Nucleus accumbens (tissue), 56 donors: ENCODE data around the gene LONP2.

Source experiments
- DNase-seq, 56 donors: peaks; one replicate each; lab custom pipeline; 2025; lab: John Stamatoyannopoulos, UW

LONP2 gene

GRCh38 chr16:48244080-48244862 is at the start of gene LONP2:
Gene LONP2 (plus strand): TSS chr16:48244300. CDS start chr16:48244389, 89 bp downstream.
- peak in 55 of 56 donors; percentile 28 to 95 (median 86) for DNase-seq

GRCh38 chr16:48194828-48195556 is 49.1 kb upstream of the LONP2 start:
- no peak for DNase-seq

- no peak for DNase-seq
These were observed 46.8 kb upstream of the LONP2 start for GRCh38 chr16:48197294-48197693.

- DNase-seq = no peak
These were observed 42.4 kb upstream of the LONP2 start for GRCh38 chr16:48201515-48202201.

- no peak for DNase-seq
These were observed 39.9 kb upstream of the LONP2 start for GRCh38 chr16:48203974-48204824.

GRCh38 chr16:48204825-48205151 is 39.3 kb upstream of the LONP2 start:
- DNase-seq = no peak

- DNase-seq = no peak
These were observed 37.4 kb upstream of the LONP2 start for GRCh38 chr16:48206594-48207242.

- no peak for DNase-seq
These were observed 33.4 kb upstream of the LONP2 start for GRCh38 chr16:48210747-48211146.

- no peak for DNase-seq
These were observed 32.1 kb upstream of the LONP2 start for GRCh38 chr16:48212033-48212432.

GRCh38 chr16:48215738-48216137 is 28.4 kb upstream of the LONP2 start:
- DNase-seq = no peak

- no peak for DNase-seq
These were observed 26.4 kb upstream of the LONP2 start for GRCh38 chr16:48217708-48218107.

GRCh38 chr16:48218473-48218872 is 25.6 kb upstream of the LONP2 start:
- no peak for DNase-seq

GRCh38 chr16:48220891-48221290 is 23.2 kb upstream of the LONP2 start:
- no peak for DNase-seq

- no peak for DNase-seq
These were observed 20.6 kb upstream of the LONP2 start for GRCh38 chr16:48223490-48223889.

GRCh38 chr16:48225456-48225855 is 18.6 kb upstream of the LONP2 start:
- DNase-seq = no peak

GRCh38 chr16:48231727-48232492 is 12.2 kb upstream of the LONP2 start:
- DNase-seq = peak in 7 of 56 donors; percentile 1 to 7 (median 3)

GRCh38 chr16:48232493-48233040 is 11.5 kb upstream of the LONP2 start:
- DNase-seq = no peak

GRCh38 chr16:48234630-48235029 is 9.5 kb upstream of the LONP2 start:
- no peak for DNase-seq

- DNase-seq = no peak
These were observed 9.0 kb upstream of the LONP2 start for GRCh38 chr16:48235058-48235555.
